Measurements from ENCODE around the gene HBA2.
"Not testable (repeated sequence)": the region's sequence is repeated elsewhere in the genome, so short reads cannot be mapped to it uniquely, and the experiment has no call there.

The HBA2 gene

DNA sequence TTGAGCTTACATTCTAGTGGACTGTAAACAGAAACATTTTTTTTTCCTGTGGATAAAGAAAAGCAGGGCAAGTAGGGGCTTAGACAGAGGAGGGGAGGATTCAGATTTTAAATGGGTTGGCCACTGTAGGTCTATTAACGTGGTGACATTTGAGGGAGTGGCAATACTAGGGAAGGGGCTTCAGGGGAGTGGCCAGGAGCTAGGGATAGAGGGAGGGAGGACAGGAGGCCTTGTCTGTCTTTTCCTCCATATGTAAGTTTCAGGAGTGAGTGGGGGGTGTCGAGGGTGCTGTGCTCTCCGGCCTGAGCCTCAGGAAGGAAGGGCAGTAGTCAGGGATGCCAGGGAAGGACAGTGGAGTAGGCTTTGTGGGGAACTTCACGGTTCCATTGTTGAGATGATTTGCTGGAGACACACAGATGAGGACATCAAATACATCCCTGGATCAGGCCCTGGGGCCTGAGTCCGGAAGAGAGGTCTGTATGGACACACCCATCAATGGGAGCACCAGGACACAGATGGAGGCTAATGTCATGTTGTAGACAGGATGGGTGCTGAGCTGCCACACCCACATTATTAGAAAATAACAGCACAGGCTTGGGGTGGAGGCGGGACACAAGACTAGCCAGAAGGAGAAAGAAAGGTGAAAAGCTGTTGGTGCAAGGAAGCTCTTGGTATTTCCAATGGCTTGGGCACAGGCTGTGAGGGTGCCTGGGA is 13.4 kb upstream of the HBA2 start:
- no peak for DNase-seq

DNA sequence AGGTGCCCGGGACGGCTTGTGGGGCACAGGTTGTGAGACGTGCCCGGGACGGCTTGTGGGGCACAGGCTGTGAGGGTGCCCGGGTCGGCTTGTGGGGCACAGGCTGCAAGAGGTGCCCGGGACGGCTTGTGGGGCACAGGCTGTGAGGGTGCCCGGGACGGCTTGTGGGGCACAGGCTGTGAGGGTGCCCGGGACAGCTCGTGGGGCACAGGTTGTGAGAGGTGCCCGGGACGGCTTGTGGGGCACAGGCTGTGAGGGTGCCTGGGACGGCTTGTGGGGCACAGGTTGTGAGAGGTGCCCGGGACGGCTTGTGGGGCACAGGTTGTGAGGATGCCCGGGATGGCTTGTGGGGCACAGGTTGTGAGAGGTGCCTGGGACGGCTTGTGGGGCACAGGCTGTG is 12.4 kb upstream of the HBA2 start:
- not testable (repeated sequence) for DNase-seq

DNA sequence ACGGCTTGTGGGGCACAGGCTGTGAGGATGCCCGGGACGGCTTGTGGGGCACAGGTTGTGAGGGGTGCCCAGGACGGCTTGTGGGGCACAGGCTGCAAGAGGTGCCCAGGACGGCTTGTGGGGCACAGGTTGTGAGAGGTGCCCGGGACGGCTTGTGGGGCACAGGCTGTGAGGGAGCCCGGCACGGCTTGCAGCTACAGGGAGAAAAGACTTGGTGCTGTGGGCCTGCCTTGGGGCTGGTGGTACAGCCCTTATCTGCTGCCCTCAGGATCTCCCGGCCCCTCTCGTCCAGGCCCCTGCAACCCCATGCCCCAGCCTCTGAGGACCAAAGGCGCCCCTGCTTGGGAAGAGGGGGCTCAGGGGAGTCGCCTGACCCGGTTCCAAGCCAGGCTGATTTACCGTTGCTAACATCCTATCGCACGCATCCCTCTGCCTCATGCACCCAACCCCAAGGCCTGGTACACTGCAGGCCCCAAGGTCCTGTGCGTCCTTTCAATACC is 11.9 kb upstream of the HBA2 start:
- DNase-seq, result no peak

- DNase-seq, result no peak
Measured at GRCh38 chr16:162271-162991, 10.2 kb upstream of the HBA2 start.

DNA sequence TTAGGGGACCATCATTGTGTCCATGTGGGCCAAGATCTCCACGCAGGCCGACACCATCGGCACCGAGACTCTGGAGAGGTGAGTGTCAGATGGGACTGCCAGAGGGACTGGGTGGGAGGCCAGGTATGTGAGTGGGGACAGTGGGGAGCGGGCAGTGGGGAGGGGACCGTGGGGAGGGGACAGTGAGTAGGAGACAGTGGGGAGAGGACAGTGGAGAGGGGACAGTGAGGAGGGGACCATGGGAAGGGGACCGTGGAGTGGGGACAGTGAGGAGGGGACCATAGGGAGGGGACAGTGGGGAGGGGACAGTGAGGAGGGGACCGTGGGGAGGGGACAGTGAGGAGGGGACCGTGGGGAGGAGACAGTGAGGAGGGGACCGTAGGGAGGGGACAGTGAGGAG is 9.5 kb upstream of the HBA2 start:
- not testable (repeated sequence) for DNase-seq

- not testable (repeated sequence) for DNase-seq
Measured at GRCh38 chr16:163696-164095, 9.0 kb upstream of the HBA2 start.

DNA sequence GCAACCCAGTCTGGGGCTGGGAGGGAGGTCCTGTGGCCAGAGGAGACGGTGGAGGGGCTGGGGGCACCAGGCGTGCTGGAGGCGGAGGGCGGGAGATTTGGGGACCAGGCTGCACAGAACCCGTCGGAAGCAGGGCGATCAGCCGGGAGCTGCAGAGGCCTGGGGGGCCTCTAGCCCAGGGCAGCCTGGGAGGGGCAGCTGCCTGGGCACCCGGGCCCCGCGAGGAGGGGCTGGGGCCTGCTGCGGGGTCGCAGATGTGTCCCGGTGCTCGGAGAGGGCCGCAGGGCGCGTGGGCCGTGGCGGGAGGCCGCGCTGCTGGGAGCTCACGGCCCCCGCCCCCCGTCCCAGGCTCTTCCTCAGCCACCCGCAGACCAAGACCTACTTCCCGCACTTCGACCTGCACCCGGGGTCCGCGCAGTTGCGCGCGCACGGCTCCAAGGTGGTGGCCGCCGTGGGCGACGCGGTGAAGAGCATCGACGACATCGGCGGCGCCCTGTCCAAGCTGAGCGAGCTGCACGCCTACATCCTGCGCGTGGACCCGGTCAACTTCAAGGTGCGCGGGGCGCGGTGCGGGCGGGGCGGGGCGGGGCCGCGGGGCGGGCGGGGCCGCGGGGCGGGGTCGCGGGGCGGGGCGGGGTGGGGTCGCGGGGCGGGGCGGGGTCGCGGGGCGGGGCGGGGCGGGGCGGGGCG is 8.4 kb upstream of the HBA2 start:
- DNase-seq, result not testable (repeated sequence)

DNA sequence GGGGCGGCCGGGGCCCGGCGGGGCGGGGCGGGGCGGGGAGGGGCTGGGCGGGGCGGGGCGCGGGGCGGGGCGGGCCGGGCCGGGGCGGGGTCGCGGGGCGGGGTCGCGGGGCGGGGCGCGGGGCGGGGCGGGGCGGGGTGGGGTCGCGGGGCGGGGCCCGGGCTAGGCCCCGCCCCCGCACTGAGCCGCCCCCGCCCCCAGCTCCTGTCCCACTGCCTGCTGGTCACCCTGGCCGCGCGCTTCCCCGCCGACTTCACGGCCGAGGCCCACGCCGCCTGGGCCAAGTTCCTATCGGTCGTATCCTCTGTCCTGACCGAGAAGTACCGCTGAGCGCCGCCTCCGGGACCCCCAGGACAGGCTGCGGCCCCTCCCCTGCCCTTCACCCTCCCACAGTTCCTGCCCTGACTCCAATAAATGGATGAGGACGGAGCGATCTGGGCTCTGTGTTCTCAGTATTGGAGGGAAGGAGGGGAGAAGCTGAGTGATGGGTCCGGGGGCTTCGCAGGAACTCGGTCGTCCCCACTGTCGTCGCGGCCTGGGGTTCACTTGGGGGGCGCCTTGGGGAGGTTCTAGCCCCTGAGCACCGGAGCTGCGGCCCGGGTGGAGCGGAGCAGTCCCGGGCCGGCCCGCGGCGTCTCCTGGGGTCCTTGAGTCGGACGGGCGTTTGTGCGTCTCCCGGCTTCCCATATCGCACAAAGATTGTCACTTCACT is 7.7 kb upstream of the HBA2 start:
- DNase-seq, result no peak

GRCh38 chr16:165539-166374 is 6.9 kb upstream of the HBA2 start, which contains the start of gene HBM:
Gene HBM (plus strand): TSS chr16:165978. CDS start chr16:165998, 20 bp downstream.
- DNase-seq, result no peak

DNA sequence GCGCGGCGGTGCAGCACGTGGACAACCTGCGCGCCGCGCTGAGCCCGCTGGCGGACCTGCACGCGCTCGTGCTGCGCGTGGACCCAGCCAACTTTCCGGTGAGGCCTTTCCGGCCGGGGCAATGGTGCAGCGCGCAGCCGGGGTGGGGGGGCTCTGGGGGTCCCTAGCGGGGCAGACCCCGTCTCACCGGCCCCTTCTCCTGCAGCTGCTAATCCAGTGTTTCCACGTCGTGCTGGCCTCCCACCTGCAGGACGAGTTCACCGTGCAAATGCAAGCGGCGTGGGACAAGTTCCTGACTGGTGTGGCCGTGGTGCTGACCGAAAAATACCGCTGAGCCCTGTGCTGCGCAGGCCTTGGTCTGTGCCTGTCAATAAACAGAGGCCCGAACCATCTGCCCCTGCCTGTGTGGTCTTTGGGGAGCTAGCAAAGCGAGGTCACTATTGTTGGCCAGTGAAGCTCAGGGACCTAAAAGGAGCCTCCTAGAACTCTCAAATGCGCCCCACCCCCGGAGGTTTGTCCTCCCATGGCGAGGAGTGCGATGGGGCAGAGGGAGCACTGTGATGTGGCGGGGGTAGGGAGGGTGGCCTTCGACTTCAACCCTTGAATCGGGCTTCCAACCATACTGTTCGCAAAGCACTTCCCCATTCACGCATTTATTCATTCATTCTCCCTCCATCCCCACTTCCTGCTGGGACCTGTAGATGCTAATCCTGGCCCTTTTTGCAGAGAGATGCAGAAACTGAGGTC is 6.1 kb upstream of the HBA2 start:
- DNase-seq, result no peak

DNA sequence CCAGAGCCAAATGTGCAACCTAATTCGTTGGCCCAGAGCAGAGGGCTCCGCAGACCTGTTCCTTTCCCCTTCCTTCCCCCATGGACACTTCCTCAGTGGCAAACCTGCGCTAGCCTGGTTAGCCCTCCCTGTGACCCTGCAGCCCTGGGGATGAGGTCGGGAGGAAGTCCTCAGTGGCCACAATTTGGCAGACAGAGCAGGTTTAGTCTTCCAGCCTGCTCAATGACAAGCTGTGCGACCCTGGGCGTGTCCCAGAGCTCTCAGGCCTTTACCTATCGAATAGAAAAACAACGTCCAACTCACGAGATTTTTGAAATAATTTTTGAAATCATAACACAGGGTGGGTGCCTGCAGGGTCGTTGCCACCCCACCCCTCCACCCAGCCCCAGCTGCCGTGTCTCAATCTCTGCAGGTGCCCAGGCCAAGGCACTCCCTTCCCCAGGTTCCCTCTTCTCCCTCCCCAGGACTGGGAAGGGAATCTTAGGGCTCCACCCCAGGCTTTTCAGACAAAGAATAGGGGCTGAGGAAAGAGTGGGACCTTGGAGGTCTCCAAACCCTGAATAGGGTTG is 5.5 kb upstream of the HBA2 start:
- no peak for DNase-seq

DNA sequence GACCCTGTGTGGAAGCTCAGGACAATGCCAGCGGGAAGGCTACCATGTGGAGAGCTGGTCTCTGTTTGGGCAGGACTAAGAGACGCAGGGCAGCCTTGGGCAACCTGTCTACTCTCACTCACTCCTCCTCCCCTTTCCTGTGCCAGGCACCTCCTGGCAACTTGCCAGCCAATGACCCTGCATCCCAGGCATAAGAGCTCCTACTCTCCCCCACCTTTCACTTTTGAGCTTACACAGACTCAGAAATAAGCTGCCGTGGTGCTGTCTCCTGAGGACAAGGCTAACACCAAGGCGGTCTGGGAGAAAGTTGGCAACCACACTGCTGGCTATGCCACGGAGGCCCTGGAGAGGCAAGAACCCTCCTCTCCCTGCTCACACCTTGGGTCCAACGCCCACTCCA is 4.3 kb upstream of the HBA2 start:
- no peak for DNase-seq

- DNase-seq, result no peak
Measured at GRCh38 chr16:169014-169413, 3.7 kb upstream of the HBA2 start.

DNA sequence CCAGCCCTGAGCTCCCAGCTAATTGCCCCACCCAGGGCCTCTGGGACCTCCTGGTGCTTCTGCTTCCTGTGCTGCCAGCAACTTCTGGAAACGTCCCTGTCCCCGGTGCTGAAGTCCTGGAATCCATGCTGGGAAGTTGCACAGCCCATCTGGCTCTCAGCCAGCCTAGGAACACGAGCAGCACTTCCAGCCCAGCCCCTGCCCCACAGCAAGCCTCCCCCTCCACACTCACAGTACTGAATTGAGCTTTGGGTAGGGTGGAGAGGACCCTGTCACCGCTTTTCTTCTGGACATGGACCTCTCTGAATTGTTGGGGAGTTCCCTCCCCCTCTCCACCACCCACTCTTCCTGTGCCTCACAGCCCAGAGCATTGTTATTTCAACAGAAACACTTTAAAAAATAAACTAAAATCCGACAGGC is 2.6 kb upstream of the HBA2 start:
- not testable (repeated sequence) for DNase-seq

DNA sequence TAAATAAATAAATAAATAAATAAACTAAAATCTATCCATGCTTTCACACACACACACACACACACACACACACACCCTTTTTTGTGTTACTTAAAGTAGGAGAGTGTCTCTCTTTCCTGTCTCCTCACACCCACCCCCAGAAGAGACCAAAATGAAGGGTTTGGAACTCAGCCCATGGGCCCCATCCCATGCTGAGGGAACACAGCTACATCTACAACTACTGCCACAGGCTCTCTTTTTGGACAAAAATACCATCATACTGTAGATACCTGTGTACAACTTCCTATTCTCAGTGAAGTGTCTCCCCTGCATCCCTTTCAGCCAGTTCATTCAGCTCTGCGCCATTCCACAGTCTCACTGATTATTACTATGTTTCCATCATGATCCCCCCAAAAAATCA is 1.9 kb upstream of the HBA2 start:
- DNase-seq, result no peak

DNA sequence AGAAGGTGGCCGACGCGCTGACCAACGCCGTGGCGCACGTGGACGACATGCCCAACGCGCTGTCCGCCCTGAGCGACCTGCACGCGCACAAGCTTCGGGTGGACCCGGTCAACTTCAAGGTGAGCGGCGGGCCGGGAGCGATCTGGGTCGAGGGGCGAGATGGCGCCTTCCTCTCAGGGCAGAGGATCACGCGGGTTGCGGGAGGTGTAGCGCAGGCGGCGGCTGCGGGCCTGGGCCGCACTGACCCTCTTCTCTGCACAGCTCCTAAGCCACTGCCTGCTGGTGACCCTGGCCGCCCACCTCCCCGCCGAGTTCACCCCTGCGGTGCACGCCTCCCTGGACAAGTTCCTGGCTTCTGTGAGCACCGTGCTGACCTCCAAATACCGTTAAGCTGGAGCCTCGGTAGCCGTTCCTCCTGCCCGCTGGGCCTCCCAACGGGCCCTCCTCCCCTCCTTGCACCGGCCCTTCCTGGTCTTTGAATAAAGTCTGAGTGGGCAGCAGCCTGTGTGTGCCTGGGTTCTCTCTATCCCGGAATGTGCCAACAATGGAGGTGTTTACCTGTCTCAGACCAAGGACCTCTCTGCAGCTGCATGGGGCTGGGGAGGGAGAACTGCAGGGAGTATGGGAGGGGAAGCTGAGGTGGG is 657 bp downstream of the HBA2 start:
- DNase-seq, result not testable (repeated sequence)

GRCh38 chr16:173928-174769 is 1.5 kb downstream of the HBA2 start:
- not testable (repeated sequence) for DNase-seq

DNA sequence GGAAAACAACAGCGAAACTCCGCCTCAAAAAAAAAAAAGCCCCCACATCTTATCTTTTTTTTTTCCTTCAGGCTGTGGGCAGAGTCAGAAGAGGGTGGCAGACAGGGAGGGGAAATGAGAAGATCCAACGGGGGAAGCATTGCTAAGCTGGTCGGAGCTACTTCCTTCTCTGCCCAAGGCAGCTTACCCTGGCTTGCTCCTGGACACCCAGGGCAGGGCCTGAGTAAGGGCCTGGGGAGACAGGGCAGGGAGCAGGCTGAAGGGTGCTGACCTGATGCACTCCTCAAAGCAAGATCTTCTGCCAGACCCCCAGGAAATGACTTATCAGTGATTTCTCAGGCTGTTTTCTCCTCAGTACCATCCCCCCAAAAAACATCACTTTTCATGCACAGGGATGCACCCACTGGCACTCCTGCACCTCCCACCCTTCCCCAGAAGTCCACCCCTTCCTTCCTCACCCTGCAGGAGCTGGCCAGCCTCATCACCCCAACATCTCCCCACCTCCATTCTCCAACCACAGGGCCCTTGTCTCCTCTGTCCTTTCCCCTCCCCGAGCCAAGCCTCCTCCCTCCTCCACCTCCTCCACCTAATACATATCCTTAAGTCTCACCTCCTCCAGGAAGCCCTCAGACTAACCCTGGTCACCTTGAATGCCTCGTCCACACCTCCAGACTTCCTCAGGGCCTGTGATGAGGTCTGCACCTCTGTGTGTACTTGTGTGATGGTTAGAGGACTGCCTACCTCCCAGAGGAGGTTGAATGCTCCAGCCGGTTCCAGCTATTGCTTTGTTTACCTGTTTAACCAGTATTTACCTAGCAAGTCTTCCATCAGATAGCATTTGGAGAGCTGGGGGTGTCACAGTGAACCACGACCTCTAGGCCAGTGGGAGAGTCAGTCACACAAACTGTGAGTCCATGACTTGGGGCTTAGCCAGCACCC is 2.6 kb downstream of the HBA2 start:
- no peak for DNase-seq
